GM23338 (cell line): ENCODE measurements around the gene LCMT1. TPM values are rescaled to one million over a fixed set of nuclear protein-coding genes. Genes with fewer than 3 reads are reported as not detected.

Experiments
- ATAC-seq: fragments of 200-7000 bp; cut with Tn5 transposase; 3 replicates; pipeline ENCODE4 v1.9.1; 2020
- DNase-seq: peaks from one replicate; pipeline ENCODE4 v3.0.0-alpha.2; 2015; ENCODE audit warnings: low spot score
- H2AFZ ChIP-seq: fragments of 200-600 bp; sonication (generic); 2 replicates; pipeline ENCODE4 v1.8.0; 2016; ENCODE audit warnings: antibody characterized with exemption, mild to moderate bottlenecking, moderate library complexity
- H3F3A ChIP-seq: fragments of 200-600 bp; sonication (generic); replicated peaks from 2 replicates; pipeline ENCODE4 v1.8.0; 2017; ENCODE audit warnings: antibody characterized with exemption, mixed run types, low read depth
- H3K27ac ChIP-seq: fragments of 200-600 bp; sonication (generic); 2 replicates; pipeline ENCODE4 v1.6.1; 2016; ENCODE audit warnings: low read depth
- H3K27me3 ChIP-seq: fragments of 200-600 bp; sonication (generic); 2 replicates; pipeline ENCODE4 v1.8.0; 2016; ENCODE audit warnings: mild to moderate bottlenecking, mixed run types, moderate library complexity; ENCODE audit not compliant: insufficient read depth
- H3K36me3 ChIP-seq: fragments of 200-600 bp; sonication (generic); 2 replicates; pipeline ENCODE4 v1.8.0; 2016; ENCODE audit warnings: mild to moderate bottlenecking; ENCODE audit not compliant: insufficient read depth
- H3K4me1 ChIP-seq: fragments of 200-600 bp; sonication (generic); 2 replicates; pipeline ENCODE4 v1.8.0; 2016; ENCODE audit warnings: mild to moderate bottlenecking, moderate library complexity; ENCODE audit not compliant: insufficient read depth
- H3K4me2 ChIP-seq: fragments of 200-600 bp; sonication (generic); 2 replicates; pipeline ENCODE4 v1.7.1; 2017; ENCODE audit warnings: mixed run types
- H3K4me3 ChIP-seq: fragments of 200-600 bp; sonication (generic); 2 replicates; pipeline ENCODE4 v1.6.1; 2016; ENCODE audit warnings: mixed run types
- H3K79me2 ChIP-seq: fragments of 200-600 bp; sonication (generic); replicated peaks from 2 replicates; pipeline ENCODE4 v1.8.0; 2017; ENCODE audit warnings: mild to moderate bottlenecking; ENCODE audit not compliant: insufficient read depth
- H3K9me2 ChIP-seq: fragments of 200-600 bp; sonication (generic); 2 replicates; pipeline ENCODE4 v1.8.0; 2017; ENCODE audit not compliant: insufficient read depth
- H4K20me1 ChIP-seq: fragments of 200-600 bp; sonication (generic); replicated peaks from 2 replicates; pipeline ENCODE4 v1.8.0; 2017; ENCODE audit warnings: mild to moderate bottlenecking; ENCODE audit not compliant: insufficient read depth
- H3K27ac Mint-ChIP-seq: 2 replicates; pipeline ENCODE4 v1.8.0; 2020; ENCODE audit warnings: inconsistent platforms, mild to moderate bottlenecking, moderate library complexity, mixed read lengths
- H3K27me3 Mint-ChIP-seq: 3 replicates; pipeline ENCODE4 v1.8.0; 2022; ENCODE audit warnings: low read depth, mild to moderate bottlenecking, moderate library complexity, mixed read lengths, inconsistent platforms; ENCODE audit not compliant: insufficient read depth, poor library complexity
- H3K36me3 Mint-ChIP-seq: 3 replicates; pipeline ENCODE4 v1.8.0; 2021; ENCODE audit warnings: low read depth, mild to moderate bottlenecking, inconsistent platforms, moderate library complexity, mixed read lengths
- H3K4me1 Mint-ChIP-seq: 3 replicates; pipeline ENCODE4 v1.8.0; 2020; ENCODE audit warnings: mild to moderate bottlenecking, inconsistent platforms, mixed read lengths
- H3K4me3 Mint-ChIP-seq: 3 replicates; pipeline ENCODE4 v1.8.0; 2021; ENCODE audit warnings: moderate library complexity, mild to moderate bottlenecking, inconsistent platforms, mixed read lengths
- H3K9me3 Mint-ChIP-seq: 3 replicates; pipeline ENCODE4 v1.8.0; 2020; ENCODE audit warnings: moderate library complexity, mild to moderate bottlenecking, inconsistent platforms, mixed read lengths
- CREB1 ChIP-seq: fragments of 250-450 bp; sonication (Bioruptor Pico); IDR thresholded peaks from 2 replicates; pipeline ENCODE4 v1.5.0; 2020; ENCODE audit warnings: low read depth, mild to moderate bottlenecking, moderate library complexity
- CTCF ChIP-seq, 2 experiments: fragments of 200-600 bp in 1 of 2; sonication (generic) in 1 of 2; conservative IDR thresholded peaks; 2 replicates each; pipeline versions ENCODE4 v1.5.1 to v1.6.1; 2016 to 2017; ENCODE audit warnings: antibody characterized with exemption in 2 of 2, low read depth in 2 of 2, mild to moderate bottlenecking in 2 of 2, moderate library complexity in 1 of 2
- EZH2phosphoT487 ChIP-seq: fragments of 200-600 bp; sonication (generic); IDR thresholded peaks from one replicate; pipeline ENCODE4 v1.8.1; 2018; ENCODE audit warnings: antibody characterized with exemption; ENCODE audit not compliant: unreplicated experiment
- NANOG ChIP-seq: IDR thresholded peaks from 2 replicates; pipeline ENCODE4 v1.6.1; 2016; ENCODE audit warnings: antibody characterized with exemption, borderline replicate concordance
- POLR2AphosphoS5 ChIP-seq: IDR thresholded peaks from 2 replicates; pipeline ENCODE4 v1.6.1; 2016; ENCODE audit warnings: antibody characterized with exemption, low read depth
- REST ChIP-seq: IDR thresholded peaks from one replicate; pipeline ENCODE4 v1.6.1; 2018; ENCODE audit warnings: antibody characterized with exemption; ENCODE audit not compliant: unreplicated experiment
- STAT1 ChIP-seq: IDR thresholded peaks from one replicate; pipeline ENCODE4 v1.6.1; 2016; ENCODE audit warnings: antibody characterized with exemption; ENCODE audit not compliant: unreplicated experiment
- ZNF114 ChIP-seq: fragments of 250-450 bp; sonication (Bioruptor Pico); IDR thresholded peaks from 2 replicates; pipeline ENCODE4 v1.5.0; 2020; ENCODE audit warnings: mild to moderate bottlenecking, moderate library complexity
- ZNF462 ChIP-seq: fragments of 250-450 bp; sonication (Bioruptor Pico); IDR thresholded peaks from 2 replicates; pipeline ENCODE4 v1.5.0; 2020; ENCODE audit warnings: mild to moderate bottlenecking, moderate library complexity
- polyA plus RNA-seq: library from polyadenylated mRNA; unstranded; fragments of >200 nt; fragmentation: Nextera tagmentation; extraction: Ambion mirVana; gene quantifications from 2 replicates; pipeline ENCODE4 v1.2.1, GENCODE V29; 2016
- total RNA-seq: library from RNA; depleted of rRNA; stranded (reverse); fragments of >200 nt; shearing (Covaris generic); gene quantifications from 2 replicates; pipeline ENCODE4 v1.2.3, GENCODE V29; 2014

LCMT1 gene
- total and polyA plus RNA-seq, 2 experiments from 2014 or later, result 56.2 to 84.6 TPM

GRCh38 chr16:25171390-25171789, 59.8 kb downstream of the LCMT1 start (continued):
- TF ChIP-seq ZNF462 (CRISPR knock-in tag) (no peak), EZH2phosphoT487 (no peak), STAT1 (no peak), ZNF114 (CRISPR knock-in tag) (no peak)

- no peak overlapping the region for H3K27ac Mint-ChIP-seq
- no peaks in the 10 kb centered on the region for H3K79me2 ChIP-seq
- H3K27ac ChIP-seq, result no peak overlapping the region
- H3K9me2 ChIP-seq, result no peaks in the 10 kb centered on the region
- no peaks in the 10 kb centered on the region for H3K27me3 ChIP-seq
- no peaks in the 10 kb centered on the region for H3K27me3 Mint-ChIP-seq
- DNase-seq, result no peak
- no peak overlapping the region for H3K4me2 ChIP-seq
- no peaks in the 10 kb centered on the region for H3K9me3 Mint-ChIP-seq
- no peaks in the 10 kb centered on the region for H3K4me1 ChIP-seq
- no peak overlapping the region for H2AFZ ChIP-seq
- H4K20me1 ChIP-seq, result 0 out of 2 replicates have a peak, but pooled peaks cover 2% of the 10 kb centered on the region
- H3K36me3 ChIP-seq, result peaks cover 20% of the 10 kb centered on the region
- no peaks in the 10 kb centered on the region for H3K4me1 Mint-ChIP-seq
- H3K36me3 Mint-ChIP-seq, result peaks cover 41% of the 10 kb centered on the region
- TF ChIP-seq STAT1, result no peak
- TF ChIP-seq CREB1 (CRISPR knock-in tag), result no peak
- TF ChIP-seq POLR2AphosphoS5, result no peak
- no peak for TF ChIP-seq CTCF (conservative IDR thresholded peaks at IDR 0.05; ENCODE audit: low read depth in 2 of 2)
- TF ChIP-seq NANOG, result no peak
- no peak for TF ChIP-seq REST
- TF ChIP-seq EZH2phosphoT487, result no peak
- H3F3A ChIP-seq, result no peaks in the 10 kb centered on the region
- no peak for ATAC-seq
- no peak overlapping the region for H3K4me3 ChIP-seq
- no peak overlapping the region for H3K4me3 Mint-ChIP-seq
Measured at GRCh38 chr16:25172831-25173230, 61.3 kb downstream of the LCMT1 start.
